ENCODE results near the gene TBX2.

DNA sequence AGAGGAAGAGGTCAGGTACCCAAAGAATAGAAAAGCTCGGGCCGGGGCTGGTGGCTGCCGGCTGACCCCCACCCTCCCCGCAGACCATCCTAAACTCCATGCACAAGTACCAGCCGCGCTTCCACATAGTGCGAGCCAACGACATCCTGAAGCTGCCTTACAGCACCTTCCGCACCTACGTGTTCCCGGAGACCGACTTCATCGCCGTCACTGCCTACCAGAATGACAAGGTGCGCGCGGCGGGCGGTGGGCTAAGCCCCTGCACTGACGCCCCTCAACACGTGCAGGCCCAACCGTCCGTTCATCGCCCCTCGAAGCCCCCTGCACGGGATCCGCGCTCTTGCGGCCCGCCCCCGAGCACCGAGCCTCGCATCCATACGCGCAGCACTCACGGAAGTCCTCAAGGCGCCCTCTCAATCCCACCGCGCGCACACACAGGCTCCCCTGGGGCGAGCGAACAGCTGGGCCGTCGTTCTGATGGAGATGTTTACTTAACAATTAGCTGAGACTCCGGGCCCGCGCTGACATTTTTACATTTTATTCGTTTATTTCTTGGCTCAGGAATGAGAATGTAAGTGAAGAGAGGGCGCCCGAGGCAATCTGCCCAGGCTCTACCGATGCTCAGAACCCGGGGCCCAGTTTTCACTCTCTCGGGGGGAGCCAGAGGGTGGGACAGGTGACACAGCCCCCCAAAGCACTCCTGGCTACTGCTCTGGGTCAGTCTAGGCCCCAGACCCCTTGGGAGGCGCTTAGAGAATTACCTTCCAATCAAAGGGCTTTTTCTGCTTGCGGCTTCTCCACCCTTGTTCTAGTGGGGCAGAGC lies 3.5 kb downstream of the TBX2 start:
- TF ChIP-seq POLR2A (IDR thresholded peaks at IDR 0.05; ENCODE audit: low read depth, low read length) (no peak), POLR2AphosphoS5 (IDR thresholded peaks at IDR 0.05; ENCODE audit: low read depth, low read length) (no peak), TAF1 (IDR thresholded peaks at IDR 0.05; ENCODE audit: low read depth, low read length) (no peak), SPI1 (IDR thresholded peaks at IDR 0.05; ENCODE audit: low read depth, low read length) (no peak)
